ENCODE data around the gene MTHFD1L. TPM values are rescaled to one million over a fixed set of nuclear protein-coding genes. Genes with fewer than 3 reads are reported as not detected.

Gene MTHFD1L
- total RNA-seq, 4 donors from 2014 or later, result 0.35 to 1.6 (median 0.59) TPM; not detected in 1

GRCh38 chr6:150929416-150929815, 63.9 kb downstream of the MTHFD1L start:
- H3K9me3 ChIP-seq, result no peaks in the 10 kb centered on the region
- H3K27ac ChIP-seq, result no peak overlapping the region
- DNase-seq (no peak), ATAC-seq (no peak)
- peaks cover 0 to 6% of the 10 kb centered on the region in 2 donors for H3K4me1 ChIP-seq
- no peaks in the 10 kb centered on the region for H3K36me3 ChIP-seq
- in situ Hi-C loops (cut with MboI; ENCODE audit: low sequenced_read_pairs in 4 of 4), result no loop called here
- intact Hi-C loops (cut with DNase I; ENCODE audit: low total_unique reads), result no loop called here
- no peak for TF ChIP-seq POLR2A (IDR thresholded peaks at IDR 0.05)
- no peak for TF ChIP-seq CTCF (IDR thresholded peaks at IDR 0.05 in 4 of 5, conservative IDR thresholded peaks at IDR 0.05 in 1 of 5)
- no peaks in the 10 kb centered on the region for H3K27me3 ChIP-seq
- no peak overlapping the region for H3K4me3 ChIP-seq

- no peak for DNase-seq
- TF ChIP-seq CTCF (IDR thresholded peaks at IDR 0.05 in 4 of 5, conservative IDR thresholded peaks at IDR 0.05 in 1 of 5) (no peak), POLR2A (IDR thresholded peaks at IDR 0.05) (no peak)
- H3K27ac ChIP-seq, result no peak overlapping the region
- H3K27me3 ChIP-seq, result no peaks in the 10 kb centered on the region
- intact Hi-C loops (cut with DNase I; ENCODE audit: low total_unique reads) (no loop called here), in situ Hi-C loops (cut with MboI; ENCODE audit: low sequenced_read_pairs in 4 of 4) (no loop called here)
- H3K36me3 ChIP-seq, result no peaks in the 10 kb centered on the region
- no peak overlapping the region for H3K4me3 ChIP-seq
- H3K4me1 ChIP-seq, result peaks cover 0 to 6% of the 10 kb centered on the region in 2 donors
- H3K9me3 ChIP-seq, result no peaks in the 10 kb centered on the region
- no peak for ATAC-seq
These were observed 65.3 kb downstream of the MTHFD1L start for GRCh38 chr6:150930841-150931240.

GRCh38 chr6:150931405-150931804, 65.9 kb downstream of the MTHFD1L start:
- H3K27me3 ChIP-seq, result no peaks in the 10 kb centered on the region
- H3K36me3 ChIP-seq, result no peaks in the 10 kb centered on the region
- TF ChIP-seq CTCF (IDR thresholded peaks at IDR 0.05 in 4 of 5, conservative IDR thresholded peaks at IDR 0.05 in 1 of 5), result no peak
- TF ChIP-seq POLR2A (IDR thresholded peaks at IDR 0.05), result no peak
- no peak for ATAC-seq
- no peaks in the 10 kb centered on the region for H3K9me3 ChIP-seq
- H3K27ac ChIP-seq, result no peak overlapping the region
- DNase-seq, result no peak
- in situ Hi-C loops (cut with MboI; ENCODE audit: low sequenced_read_pairs in 4 of 4), result no loop called here
- intact Hi-C loops (cut with DNase I; ENCODE audit: low total_unique reads), result no loop called here
- peaks cover 0 to 6% of the 10 kb centered on the region in 2 donors for H3K4me1 ChIP-seq
- H3K4me3 ChIP-seq, result no peak overlapping the region

GRCh38 chr6:150932996-150933395, 67.5 kb downstream of the MTHFD1L start:
- in situ Hi-C loops (cut with MboI; ENCODE audit: low sequenced_read_pairs in 4 of 4), result no loop called here
- peaks cover 0 to 6% of the 10 kb centered on the region in 2 donors for H3K4me1 ChIP-seq
- H3K27ac ChIP-seq, result no peak overlapping the region
- intact Hi-C loops (cut with DNase I; ENCODE audit: low total_unique reads), result no loop called here
- no peaks in the 10 kb centered on the region for H3K27me3 ChIP-seq
- no peaks in the 10 kb centered on the region for H3K9me3 ChIP-seq
- no peak for DNase-seq
- H3K36me3 ChIP-seq, result no peaks in the 10 kb centered on the region
- TF ChIP-seq POLR2A (IDR thresholded peaks at IDR 0.05), result no peak
- no peak for TF ChIP-seq CTCF (IDR thresholded peaks at IDR 0.05 in 4 of 5, conservative IDR thresholded peaks at IDR 0.05 in 1 of 5)
- no peak overlapping the region for H3K4me3 ChIP-seq
- no peak for ATAC-seq

- in situ Hi-C loops (cut with MboI; ENCODE audit: low sequenced_read_pairs in 4 of 4) (no loop called here), intact Hi-C loops (cut with DNase I; ENCODE audit: low total_unique reads) (no loop called here)
- no peak overlapping the region for H3K4me3 ChIP-seq
- H3K27ac ChIP-seq, result no peak overlapping the region
- no peak for TF ChIP-seq POLR2A (IDR thresholded peaks at IDR 0.05)
- no peak for TF ChIP-seq CTCF (IDR thresholded peaks at IDR 0.05 in 4 of 5, conservative IDR thresholded peaks at IDR 0.05 in 1 of 5)
- no peaks in the 10 kb centered on the region for H3K27me3 ChIP-seq
- peaks cover 0 to 6% of the 10 kb centered on the region in 2 donors for H3K4me1 ChIP-seq
- H3K9me3 ChIP-seq, result no peaks in the 10 kb centered on the region
- no peak for DNase-seq
- H3K36me3 ChIP-seq, result no peaks in the 10 kb centered on the region
- no peak for ATAC-seq
These were observed 68.9 kb downstream of the MTHFD1L start for GRCh38 chr6:150934380-150934779.
